Skeletal muscle tissue (tissue), 4 donors: ENCODE measurements around the gene CYFIP1. TPM values are rescaled to one million over a fixed set of nuclear protein-coding genes. Genes with fewer than 3 reads are reported as not detected.

Source experiments
- H3K27ac ChIP-seq: one replicate; pipeline ENCODE4 v1.7.0; 2013; ENCODE audit warnings: mild to moderate bottlenecking, low read depth, low read length, inconsistent platforms
- H3K27me3 ChIP-seq, 3 donors: one replicate each; pipeline ENCODE4 v1.7.0; 2013; ENCODE audit warnings: low read length in 3 of 3; ENCODE audit not compliant: control insufficient read depth in 3 of 3, insufficient read depth in 3 of 3
- H3K36me3 ChIP-seq, 3 donors: one replicate each; pipeline ENCODE4 v1.7.0; 2013; ENCODE audit warnings: low read length in 3 of 3; ENCODE audit not compliant: control insufficient read depth in 3 of 3, insufficient read depth in 3 of 3
- H3K4me1 ChIP-seq, 3 donors: one replicate each; pipeline ENCODE4 v1.7.0; 2013; ENCODE audit warnings: low read length in 3 of 3, mild to moderate bottlenecking in 3 of 3; ENCODE audit not compliant: control insufficient read depth in 3 of 3, insufficient read depth in 3 of 3
- H3K4me3 ChIP-seq, 3 donors: one replicate each; pipeline ENCODE4 v1.7.0; 2013; ENCODE audit warnings: low read length in 3 of 3
- H3K9ac ChIP-seq, 3 donors: one replicate each; pipeline ENCODE4 v1.7.0; 2013; ENCODE audit warnings: low read length in 3 of 3, mild to moderate bottlenecking in 3 of 3, moderate library complexity in 2 of 3, low read depth in 1 of 3
- H3K9me3 ChIP-seq, 3 donors: one replicate each; pipeline ENCODE4 v1.7.0; 2013; ENCODE audit warnings: low read length in 3 of 3; ENCODE audit not compliant: control insufficient read depth in 3 of 3
- total RNA-seq: library from RNA; depleted of rRNA; stranded (reverse); fragments of >200 nt; gene quantifications from one replicate; pipeline ENCODE4 v1.2.3, GENCODE V29; 2014
- donor health status: Osteomylitis.

Gene CYFIP1
- total RNA-seq, 1 donor from 2014 or later: 49.1 TPM

GRCh38 chr15:22925875-22926274 lies 54.3 kb downstream of the CYFIP1 start:
- no peaks in the 10 kb centered on the region for H3K27me3 ChIP-seq
- H3K4me1 ChIP-seq: peaks cover 0 to under 1% (median 0%) of the 10 kb centered on the region in 3 donors
- H3K9me3 ChIP-seq: no peaks in the 10 kb centered on the region
- H3K4me3 ChIP-seq: no peak overlapping the region
- peaks cover 10 to 15% (median 13%) of the 10 kb centered on the region in 3 donors for H3K36me3 ChIP-seq
- H3K27ac ChIP-seq: no peak overlapping the region
- H3K9ac ChIP-seq: no peak overlapping the region

- Histone ChIP-seq H3K27me3 (no peaks in the 10 kb centered on the region), H3K27ac (no peak overlapping the region), H3K4me3 (no peak overlapping the region), H3K9me3 (no peaks in the 10 kb centered on the region), H3K4me1 (no peaks in the 10 kb centered on the region), H3K36me3 (peaks cover 29 to 34% (median 29%) of the 10 kb centered on the region in 3 donors), H3K9ac (no peak overlapping the region)
These were observed 58.2 kb downstream of the CYFIP1 start for GRCh38 chr15:22922003-22922402.

GRCh38 chr15:22919171-22919570 lies 61.0 kb downstream of the CYFIP1 start:
- no peak overlapping the region for H3K4me3 ChIP-seq
- H3K9ac ChIP-seq: no peak overlapping the region
- H3K36me3 ChIP-seq: peaks cover 29 to 40% (median 32%) of the 10 kb centered on the region in 3 donors
- no peaks in the 10 kb centered on the region for H3K27me3 ChIP-seq
- H3K9me3 ChIP-seq: no peaks in the 10 kb centered on the region
- no peaks in the 10 kb centered on the region for H3K4me1 ChIP-seq
- no peak overlapping the region for H3K27ac ChIP-seq

GRCh38 chr15:22918596-22919140 lies 61.5 kb downstream of the CYFIP1 start:
- Histone ChIP-seq H3K36me3 (peaks cover 30 to 44% (median 35%) of the 10 kb centered on the region in 3 donors), H3K9me3 (no peaks in the 10 kb centered on the region), H3K27ac (no peak overlapping the region), H3K9ac (no peak overlapping the region), H3K4me1 (no peaks in the 10 kb centered on the region), H3K4me3 (no peak overlapping the region), H3K27me3 (no peaks in the 10 kb centered on the region)

- H3K36me3 ChIP-seq: peaks cover 33 to 44% (median 35%) of the 10 kb centered on the region in 3 donors
These were observed 62.1 kb downstream of the CYFIP1 start for GRCh38 chr15:22918056-22918455.

GRCh38 chr15:22917556-22917955 lies 62.6 kb downstream of the CYFIP1 start:
- H3K27ac ChIP-seq: no peak overlapping the region
- H3K4me3 ChIP-seq: no peak overlapping the region
- H3K4me1 ChIP-seq: no peaks in the 10 kb centered on the region
- H3K36me3 ChIP-seq: peaks cover 33 to 47% (median 36%) of the 10 kb centered on the region in 3 donors
- no peaks in the 10 kb centered on the region for H3K27me3 ChIP-seq
- no peak overlapping the region for H3K9ac ChIP-seq
- no peaks in the 10 kb centered on the region for H3K9me3 ChIP-seq

More at GRCh38 chr15:22918056-22918455, 62.1 kb downstream of the CYFIP1 start:
- H3K27ac ChIP-seq: no peak overlapping the region
- H3K4me3 ChIP-seq: no peak overlapping the region
- no peaks in the 10 kb centered on the region for H3K27me3 ChIP-seq
- no peak overlapping the region for H3K9ac ChIP-seq
- H3K4me1 ChIP-seq: no peaks in the 10 kb centered on the region
- no peaks in the 10 kb centered on the region for H3K9me3 ChIP-seq

GRCh38 chr15:22916606-22917350 lies 63.4 kb downstream of the CYFIP1 start:
- no peaks in the 10 kb centered on the region for H3K27me3 ChIP-seq
- no peak overlapping the region for H3K4me3 ChIP-seq
- no peak overlapping the region for H3K9ac ChIP-seq
- H3K4me1 ChIP-seq: no peaks in the 10 kb centered on the region
- H3K36me3 ChIP-seq: peaks cover 39 to 51% (median 42%) of the 10 kb centered on the region in 3 donors
- H3K27ac ChIP-seq: no peak overlapping the region
- no peaks in the 10 kb centered on the region for H3K9me3 ChIP-seq

- no peaks in the 10 kb centered on the region for H3K4me1 ChIP-seq
- H3K27me3 ChIP-seq: no peaks in the 10 kb centered on the region
- no peaks in the 10 kb centered on the region for H3K9me3 ChIP-seq
- no peak overlapping the region for H3K4me3 ChIP-seq
- peaks cover 47 to 59% (median 49%) of the 10 kb centered on the region in 3 donors for H3K36me3 ChIP-seq
- H3K27ac ChIP-seq: no peak overlapping the region
- H3K9ac ChIP-seq: no peak overlapping the region
These were observed 64.2 kb downstream of the CYFIP1 start for GRCh38 chr15:22915866-22916515.

GRCh38 chr15:22913646-22914380 lies 66.4 kb downstream of the CYFIP1 start:
- no peak overlapping the region for H3K9ac ChIP-seq
- no peak overlapping the region for H3K27ac ChIP-seq
- H3K9me3 ChIP-seq: no peaks in the 10 kb centered on the region
- no peaks in the 10 kb centered on the region for H3K4me1 ChIP-seq
- no peak overlapping the region for H3K4me3 ChIP-seq
- H3K36me3 ChIP-seq: peaks cover 59 to 71% (median 66%) of the 10 kb centered on the region in 3 donors
- no peaks in the 10 kb centered on the region for H3K27me3 ChIP-seq
